LNCAP (cell line): ENCODE data around the gene EFNA5.

Experiments
- TF ChIP-seq, protein P1 (sequence below): fragments of 450-650 bp; IDR thresholded peaks from 2 replicates; pipeline ENCODE4 v1.5.1; 2017; ENCODE audit warnings: mild to moderate bottlenecking

EFNA5 gene

DNA sequence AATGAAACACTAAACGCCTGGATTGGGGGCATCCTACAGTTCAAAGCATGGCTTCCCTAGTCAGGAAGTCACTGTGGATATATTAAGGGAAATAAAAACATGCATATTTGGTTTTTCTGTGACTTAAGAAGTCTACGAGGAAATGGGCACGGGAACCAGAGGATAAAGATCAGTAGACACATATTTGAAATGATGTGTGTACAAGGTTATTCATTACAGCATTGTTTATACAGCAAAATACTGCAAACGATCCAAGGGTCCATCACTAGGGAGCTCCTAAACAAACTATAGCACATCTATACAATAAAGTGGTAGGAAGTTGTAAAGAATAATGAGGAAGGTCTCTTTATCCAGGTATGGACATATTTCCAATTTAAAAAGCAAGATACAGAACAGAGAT lies 71.8 kb downstream of the EFNA5 start:
- TF ChIP-seq, protein P1, sequence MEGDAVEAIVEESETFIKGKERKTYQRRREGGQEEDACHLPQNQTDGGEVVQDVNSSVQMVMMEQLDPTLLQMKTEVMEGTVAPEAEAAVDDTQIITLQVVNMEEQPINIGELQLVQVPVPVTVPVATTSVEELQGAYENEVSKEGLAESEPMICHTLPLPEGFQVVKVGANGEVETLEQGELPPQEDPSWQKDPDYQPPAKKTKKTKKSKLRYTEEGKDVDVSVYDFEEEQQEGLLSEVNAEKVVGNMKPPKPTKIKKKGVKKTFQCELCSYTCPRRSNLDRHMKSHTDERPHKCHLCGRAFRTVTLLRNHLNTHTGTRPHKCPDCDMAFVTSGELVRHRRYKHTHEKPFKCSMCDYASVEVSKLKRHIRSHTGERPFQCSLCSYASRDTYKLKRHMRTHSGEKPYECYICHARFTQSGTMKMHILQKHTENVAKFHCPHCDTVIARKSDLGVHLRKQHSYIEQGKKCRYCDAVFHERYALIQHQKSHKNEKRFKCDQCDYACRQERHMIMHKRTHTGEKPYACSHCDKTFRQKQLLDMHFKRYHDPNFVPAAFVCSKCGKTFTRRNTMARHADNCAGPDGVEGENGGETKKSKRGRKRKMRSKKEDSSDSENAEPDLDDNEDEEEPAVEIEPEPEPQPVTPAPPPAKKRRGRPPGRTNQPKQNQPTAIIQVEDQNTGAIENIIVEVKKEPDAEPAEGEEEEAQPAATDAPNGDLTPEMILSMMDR: no peak

DNA sequence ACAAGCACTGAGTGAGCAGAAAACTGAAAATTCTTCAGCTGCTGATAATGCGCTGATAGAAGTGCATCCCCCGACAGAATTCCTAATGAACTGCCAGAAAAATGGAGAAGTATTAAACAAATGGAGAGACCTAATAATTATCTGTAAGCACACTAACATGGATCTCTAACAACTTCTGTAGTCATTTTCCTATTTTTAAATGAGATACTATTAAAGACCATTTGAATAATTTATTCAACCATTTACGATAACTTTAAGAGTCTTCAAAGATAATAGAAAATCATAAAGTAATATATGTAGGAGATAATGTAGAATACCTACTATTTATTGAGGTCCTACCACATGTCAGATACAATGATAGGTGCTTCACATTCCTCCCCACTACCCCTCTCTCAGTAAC lies 72.9 kb downstream of the EFNA5 start:
- TF ChIP-seq, protein P1: no peak

DNA sequence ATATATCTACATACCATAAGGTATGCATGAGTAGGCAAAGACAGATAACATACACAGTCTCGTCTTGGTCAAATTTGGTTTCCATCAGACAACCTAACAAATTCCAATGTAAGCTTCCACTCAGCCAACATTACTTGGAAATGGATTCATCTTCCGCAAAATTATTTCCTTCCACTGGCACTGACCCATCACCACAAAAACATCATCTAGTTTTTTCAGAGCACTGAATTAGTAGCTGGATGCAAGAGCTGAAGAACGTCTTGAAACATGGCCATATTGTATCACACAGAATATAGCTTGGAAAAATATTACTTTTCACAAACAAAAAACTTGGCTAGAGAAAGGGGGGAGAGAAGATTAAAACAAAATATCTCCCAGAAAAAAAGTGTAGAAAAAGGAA lies 73.5 kb downstream of the EFNA5 start:
- TF ChIP-seq, protein P1: no peak

DNA sequence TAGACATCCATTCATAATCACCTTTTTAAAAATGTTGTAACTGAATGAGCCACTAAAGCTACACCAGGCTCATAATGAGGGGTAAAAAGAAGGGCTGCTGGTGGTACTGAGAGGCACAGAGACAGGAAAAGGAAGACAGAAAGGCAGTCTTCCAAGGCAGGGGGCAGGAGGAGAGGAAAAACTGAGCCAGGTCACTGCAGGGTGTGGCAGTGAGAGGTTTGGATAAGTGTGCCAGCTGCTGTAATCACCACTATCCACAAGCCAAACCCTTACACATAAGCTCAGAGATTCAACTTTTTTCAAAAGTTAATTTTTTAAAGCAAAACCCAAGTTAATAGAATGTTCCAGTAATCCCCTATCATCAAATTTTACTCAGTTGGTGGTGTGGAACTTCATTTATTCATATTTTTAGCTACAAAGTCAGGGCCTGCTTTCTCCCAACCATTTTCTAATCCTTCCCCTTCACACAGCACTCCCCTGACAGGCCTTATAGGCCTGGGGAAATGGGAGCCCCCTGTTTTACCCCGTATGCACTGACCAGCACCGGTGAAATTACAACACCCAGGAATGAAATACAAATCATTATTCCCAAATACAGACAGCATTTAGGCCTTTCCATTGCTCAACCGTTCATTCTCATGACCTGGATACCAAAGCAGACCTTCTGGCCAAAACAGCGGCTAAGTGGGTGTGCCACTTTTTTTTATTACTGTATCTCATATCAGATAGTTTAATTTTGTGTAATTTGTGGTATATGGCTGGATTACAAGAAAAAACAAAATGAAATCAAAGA lies 76.3 kb downstream of the EFNA5 start:
- TF ChIP-seq, protein P1: no peak

DNA sequence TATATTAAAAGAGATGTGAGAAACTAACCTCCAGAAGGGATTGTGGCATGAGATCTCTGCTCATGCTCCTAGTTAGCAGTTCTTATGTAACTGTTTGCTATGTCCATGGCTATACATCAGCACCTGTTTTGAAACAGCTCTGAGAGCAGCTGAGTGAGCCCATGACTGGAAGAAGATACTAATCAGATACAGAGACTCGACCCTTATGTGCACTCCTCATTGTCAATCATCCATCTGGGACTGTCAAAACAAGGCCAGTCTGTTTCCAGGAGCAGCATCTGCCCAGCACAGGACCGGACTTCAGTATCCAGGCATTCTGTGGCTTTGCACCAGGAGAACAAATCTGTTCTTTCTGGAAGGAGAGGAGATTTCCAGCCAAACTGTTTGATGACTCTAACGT lies 77.7 kb downstream of the EFNA5 start:
- TF ChIP-seq, protein P1: no peak

DNA sequence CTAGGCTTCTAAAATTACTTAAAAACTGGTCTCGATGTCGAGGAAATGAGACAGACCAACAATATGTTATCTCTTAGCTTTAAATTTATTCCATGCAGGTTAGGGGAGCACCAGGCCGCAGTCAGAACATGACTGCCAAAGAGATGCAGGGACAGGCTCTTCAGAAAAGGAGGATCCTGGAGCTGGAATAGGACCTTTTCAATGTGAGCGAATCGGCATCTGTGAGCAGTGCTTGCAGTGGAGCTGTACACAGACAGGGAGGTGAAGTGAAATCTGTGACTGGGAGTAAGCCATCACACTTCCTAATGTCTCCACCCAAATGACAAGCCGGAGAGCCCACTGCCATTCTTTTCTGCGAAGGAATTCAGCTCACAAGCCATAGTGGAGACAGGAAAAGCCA lies 78.2 kb downstream of the EFNA5 start:
- TF ChIP-seq, protein P1: no peak

DNA sequence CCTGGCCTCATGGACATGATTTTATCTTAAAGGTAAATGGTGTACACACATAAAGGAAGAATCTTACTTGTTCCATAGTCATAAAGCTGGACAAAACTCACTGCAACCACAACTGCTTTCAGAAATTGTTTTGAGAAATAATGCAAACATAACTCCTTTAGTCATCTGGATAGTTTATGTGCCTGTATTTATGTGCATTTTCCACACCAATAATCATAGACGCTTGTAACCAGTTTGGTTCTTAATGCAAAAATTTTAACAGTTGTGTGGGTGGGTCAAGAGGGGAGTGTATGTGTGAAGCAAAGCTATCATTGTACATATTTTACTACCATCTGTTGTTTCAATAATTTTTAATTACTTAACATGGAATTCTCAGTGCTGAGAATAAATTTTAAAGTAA lies 80.1 kb downstream of the EFNA5 start:
- TF ChIP-seq, protein P1: no peak
